Vagina (tissue), 2 donors: ENCODE results near the gene TNFRSF6B. TPM values are rescaled to one million over a fixed set of nuclear protein-coding genes. Genes with fewer than 3 reads are reported as not detected.

Experiments used
- DNase-seq, 2 donors: peaks; one replicate each; pipeline ENCODE4 v3.0.0-alpha.2; 2017; ENCODE audit errors: extremely low spot score in 2 of 2
- H3K27ac ChIP-seq: fragments of 200-600 bp; sonication (generic); one replicate; pipeline ENCODE4 v1.5.1; 2019
- H3K27me3 ChIP-seq: fragments of 200-600 bp; sonication (generic); one replicate; pipeline ENCODE4 v1.5.1; 2019
- H3K36me3 ChIP-seq, 2 donors: fragments of 200-600 bp; sonication (generic); one replicate each; pipeline ENCODE4 v1.5.1; 2017 to 2019
- H3K4me1 ChIP-seq: fragments of 200-600 bp; sonication (generic); one replicate; pipeline ENCODE4 v1.5.1; 2019
- H3K4me3 ChIP-seq, 2 donors: fragments of 200-600 bp; sonication (generic); 1 replicate in 1 of 2; 2 replicates in 1 of 2; pipeline ENCODE4 v1.5.1; 2016 to 2019
- H3K9me3 ChIP-seq: fragments of 200-600 bp; sonication (generic); one replicate; pipeline ENCODE4 v1.5.1; 2019
- CTCF ChIP-seq, 3 experiments: fragments of 450-650 bp in 2 of 3; fragments of 200-600 bp in 1 of 3; sonication (generic) in 1 of 3; IDR thresholded peaks; one replicate each; pipeline ENCODE4 v1.5.1; 2017 to 2019; ENCODE audit warnings: antibody characterized with exemption in 3 of 3, mild to moderate bottlenecking in 2 of 3, moderate library complexity in 2 of 3
- POLR2A ChIP-seq, 2 donors: fragments of 450-650 bp; IDR thresholded peaks; one replicate each; pipeline ENCODE4 v1.6.1; 2017; ENCODE audit warnings: antibody characterized with exemption in 2 of 2, mild to moderate bottlenecking in 2 of 2, moderate library complexity in 2 of 2
- POLR2AphosphoS5 ChIP-seq, 2 donors: sonication (generic); formaldehyde crosslinking; IDR thresholded peaks; one replicate each; pipeline ENCODE4 v1.9.0; 2017; ENCODE audit warnings: antibody characterized with exemption in 2 of 2, mild to moderate bottlenecking in 2 of 2, low read depth in 1 of 2; ENCODE audit not compliant: insufficient read depth in 1 of 2
- intact Hi-C: fragments of 100-400 bp; cut with DNase I; formaldehyde crosslinking; loops from one replicate; pipeline ENCODE4 v1.15.1; 2023
- total RNA-seq: library from RNA; depleted of rRNA; stranded (reverse); fragments of >200 nt; gene quantifications from one replicate; pipeline ENCODE4 v1.2.3, GENCODE V29; 2016

The TNFRSF6B gene
- total RNA-seq, 1 donor from 2014 or later = 16.7 TPM

DNA sequence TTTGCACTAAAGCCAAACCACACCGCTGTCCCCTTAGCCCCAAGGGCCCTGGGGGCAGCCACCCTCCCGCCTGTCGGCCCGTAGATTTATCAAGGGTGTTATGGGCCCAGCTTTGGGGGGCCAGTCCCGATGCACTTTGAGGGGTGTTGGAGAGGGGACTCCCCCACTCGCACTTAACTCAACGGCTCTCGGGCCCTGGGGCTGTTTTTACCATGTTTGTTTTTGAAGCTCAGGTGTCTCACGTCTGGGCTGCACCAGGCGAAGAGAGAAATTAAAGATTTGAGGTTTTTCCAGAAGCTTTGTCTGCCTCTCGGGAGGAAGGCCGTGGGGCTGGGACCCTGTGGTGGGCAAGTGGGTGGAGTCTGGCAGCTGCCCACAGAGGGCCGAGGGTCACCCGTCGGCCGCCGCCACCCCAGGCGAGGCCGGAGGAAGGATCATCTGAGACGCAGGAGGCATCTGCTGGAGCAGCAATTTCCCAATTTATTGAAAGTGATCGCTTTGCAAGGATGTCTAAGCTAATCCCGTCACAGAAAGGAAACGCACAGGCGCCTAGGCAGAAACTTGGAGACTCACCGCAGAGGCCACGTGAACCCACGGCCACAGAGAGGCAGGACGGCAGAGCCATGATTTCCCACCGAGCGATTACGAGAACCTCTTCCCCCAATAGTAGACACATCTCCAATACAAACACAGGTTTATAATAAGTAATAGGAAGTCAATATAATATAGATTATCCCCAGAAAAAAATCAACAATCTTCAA is 46.9 kb downstream of the TNFRSF6B start:
- intact Hi-C loops = no loop called here
- H3K4me3 ChIP-seq = no peak overlapping the region
- no peaks in the 10 kb centered on the region for H3K9me3 ChIP-seq
- peaks cover 0 to 19% of the 10 kb centered on the region in 2 donors for H3K36me3 ChIP-seq
- no peak for DNase-seq
- H3K27me3 ChIP-seq = no peaks in the 10 kb centered on the region
- peaks cover 25% of the 10 kb centered on the region for H3K4me1 ChIP-seq
- TF ChIP-seq POLR2A (IDR thresholded peaks at IDR 0.05) = no peak
- no peak for TF ChIP-seq POLR2AphosphoS5 (IDR thresholded peaks at IDR 0.05; ENCODE audit: insufficient read depth in 1 of 2, low read depth in 1 of 2)
- no peak for TF ChIP-seq CTCF (IDR thresholded peaks at IDR 0.05)
- H3K27ac ChIP-seq = no peak overlapping the region

GRCh38 chr20:63744158-63744557 is 47.7 kb downstream of the TNFRSF6B start:
- Histone ChIP-seq H3K4me1 (peaks cover 18% of the 10 kb centered on the region), H3K27ac (no peak overlapping the region), H3K27me3 (no peaks in the 10 kb centered on the region), H3K4me3 (no peak overlapping the region), H3K36me3 (peaks cover 0 to 19% of the 10 kb centered on the region in 2 donors), H3K9me3 (no peaks in the 10 kb centered on the region)
- intact Hi-C loops = no loop called here
- TF ChIP-seq POLR2A (IDR thresholded peaks at IDR 0.05) (no peak), POLR2AphosphoS5 (IDR thresholded peaks at IDR 0.05; ENCODE audit: insufficient read depth in 1 of 2, low read depth in 1 of 2) (no peak), CTCF (IDR thresholded peaks at IDR 0.05) (no peak)
- DNase-seq = no peak

- peaks cover 0 to 19% of the 10 kb centered on the region in 2 donors for H3K36me3 ChIP-seq
- TF ChIP-seq CTCF (IDR thresholded peaks at IDR 0.05) (no peak), POLR2A (IDR thresholded peaks at IDR 0.05) (no peak), POLR2AphosphoS5 (IDR thresholded peaks at IDR 0.05; ENCODE audit: insufficient read depth in 1 of 2, low read depth in 1 of 2) (no peak)
- no peaks in the 10 kb centered on the region for H3K27me3 ChIP-seq
Measured at GRCh38 chr20:63744574-63745423, 48.3 kb downstream of the TNFRSF6B start.

GRCh38 chr20:63745424-63745805 is 49.0 kb downstream of the TNFRSF6B start:
- no peak for DNase-seq
- peaks cover 17% of the 10 kb centered on the region for H3K4me1 ChIP-seq
- intact Hi-C loops = no loop called here
- no peaks in the 10 kb centered on the region for H3K27me3 ChIP-seq
- TF ChIP-seq CTCF (IDR thresholded peaks at IDR 0.05) = no peak
- H3K4me3 ChIP-seq = no peak overlapping the region
- H3K27ac ChIP-seq = no peak overlapping the region
- H3K9me3 ChIP-seq = no peaks in the 10 kb centered on the region
- H3K36me3 ChIP-seq = peaks cover 0 to 19% of the 10 kb centered on the region in 2 donors

More at GRCh38 chr20:63744574-63745423, 48.3 kb downstream of the TNFRSF6B start:
- Histone ChIP-seq H3K4me1 (peaks cover 17% of the 10 kb centered on the region), H3K27ac (no peak overlapping the region), H3K4me3 (no peak overlapping the region), H3K9me3 (no peaks in the 10 kb centered on the region)
- intact Hi-C loops = no loop called here
- no peak for DNase-seq
